HepG2 (cell line): ENCODE measurements around the gene TCAP. TPM values are rescaled to one million over a fixed set of nuclear protein-coding genes. Genes with fewer than 3 reads are reported as not detected.
A peak's percentile ranks its signal among the peaks of the same experiment; 100 is the strongest.

Experiments used
- FLYWCH1 ChIP-seq: sonication (generic); formaldehyde crosslinking; IDR thresholded peaks from 2 replicates; pipeline ENCODE4 v1.8.1; 2023; ENCODE audit warnings: mild to moderate bottlenecking, missing genetic modification reagents
- KDM6A ChIP-seq: IDR thresholded peaks from 2 replicates; pipeline ENCODE4 v1.6.1; 2016; ENCODE audit warnings: low read depth
- KMT2A ChIP-seq: sonication (generic); formaldehyde crosslinking; IDR thresholded peaks from 2 replicates; pipeline ENCODE4 v1.4.0; 2020; ENCODE audit warnings: missing genetic modification reagents
- SPEN ChIP-seq: sonication (generic); formaldehyde crosslinking; IDR thresholded peaks from 2 replicates; pipeline ENCODE4 v1.5.1; 2020; ENCODE audit warnings: low read depth, mild to moderate bottlenecking, missing genetic modification reagents
- SRSF9 ChIP-seq: fragments of 200-400 bp; formaldehyde crosslinking; IDR thresholded peaks from 2 replicates; pipeline ENCODE4 v1.6.1; 2018; ENCODE audit warnings: borderline replicate concordance, mild to moderate bottlenecking, low read depth, low read length; ENCODE audit not compliant: insufficient read depth, poor library complexity, severe bottlenecking
- TOE1 ChIP-seq: sonication (generic); formaldehyde crosslinking; IDR thresholded peaks from 2 replicates; pipeline ENCODE4 v1.4.0; 2020; ENCODE audit warnings: mild to moderate bottlenecking, missing genetic modification reagents
- ZC3H4 ChIP-seq: sonication (generic); formaldehyde crosslinking; IDR thresholded peaks from 2 replicates; pipeline ENCODE4 v1.4.0; 2020; ENCODE audit warnings: missing genetic modification reagents, borderline replicate concordance
- ZNF17 ChIP-seq: sonication (generic); formaldehyde crosslinking; IDR thresholded peaks from 2 replicates; pipeline ENCODE4 v1.5.0; 2020; ENCODE audit warnings: mild to moderate bottlenecking, missing genetic modification reagents
- ZNF207 ChIP-seq: fragments of 450-650 bp; IDR thresholded peaks from 2 replicates; pipeline ENCODE4 v1.6.1; 2016; ENCODE audit warnings: antibody characterized with exemption, borderline replicate concordance
- polyA plus RNA-seq, 8 experiments: library from polyadenylated mRNA; depleted of rRNA in 3 of 8; stranded (reverse) in 7 of 8; unstranded in 1 of 8; fragments of >200 nt; fragmentation: Illumina TruSeq in 4 of 8; extraction: Trizol in 4 of 8; gene quantifications; 2 replicates each; pipeline versions ENCODE4 v1.2.1 to v1.2.3, GENCODE V29; 2011 to 2016; ENCODE audit warnings: low read depth in 4 of 8, missing spikeins in 1 of 8, mixed read lengths in 1 of 8; ENCODE audit not compliant: insufficient read depth in 1 of 8
- total RNA-seq, 5 experiments: library from RNA; depleted of rRNA; stranded (reverse); fragments of >200 nt; fragmentation: Illumina TruSeq; extraction: Trizol; gene quantifications; 2 replicates each; pipeline ENCODE4 v1.2.3, GENCODE V29; 2016; ENCODE audit warnings: low read depth in 1 of 5
- TF ChIP-seq, protein P1 (sequence below): sonication (generic); formaldehyde crosslinking; IDR thresholded peaks from 2 replicates; pipeline ENCODE4 v1.4.0; 2020; ENCODE audit warnings: mild to moderate bottlenecking, missing genetic modification reagents
- TF ChIP-seq, protein P2 (sequence below): sonication (generic); formaldehyde crosslinking; IDR thresholded peaks from 2 replicates; pipeline ENCODE4; 2020; ENCODE audit warnings: missing genetic modification reagents, mild to moderate bottlenecking, borderline replicate concordance
- TF ChIP-seq, protein P3 (sequence below): sonication (generic); formaldehyde crosslinking; IDR thresholded peaks from one replicate; pipeline ENCODE4 v1.5.1; 2020; ENCODE audit warnings: mild to moderate bottlenecking, missing genetic modification reagents; ENCODE audit errors: not compliant biosample characterization
- TF ChIP-seq, protein P4 (sequence below): sonication (generic); formaldehyde crosslinking; IDR thresholded peaks from 2 replicates; pipeline ENCODE4 v1.4.0; 2020; ENCODE audit warnings: low read depth, mild to moderate bottlenecking, missing genetic modification reagents

TCAP gene
- total and polyA plus RNA-seq, 2 of the 13 experiments (the other 11 are each of a cell fraction or from before 2014, with no cell fraction given): 0.24 to 0.65 TPM

DNA sequence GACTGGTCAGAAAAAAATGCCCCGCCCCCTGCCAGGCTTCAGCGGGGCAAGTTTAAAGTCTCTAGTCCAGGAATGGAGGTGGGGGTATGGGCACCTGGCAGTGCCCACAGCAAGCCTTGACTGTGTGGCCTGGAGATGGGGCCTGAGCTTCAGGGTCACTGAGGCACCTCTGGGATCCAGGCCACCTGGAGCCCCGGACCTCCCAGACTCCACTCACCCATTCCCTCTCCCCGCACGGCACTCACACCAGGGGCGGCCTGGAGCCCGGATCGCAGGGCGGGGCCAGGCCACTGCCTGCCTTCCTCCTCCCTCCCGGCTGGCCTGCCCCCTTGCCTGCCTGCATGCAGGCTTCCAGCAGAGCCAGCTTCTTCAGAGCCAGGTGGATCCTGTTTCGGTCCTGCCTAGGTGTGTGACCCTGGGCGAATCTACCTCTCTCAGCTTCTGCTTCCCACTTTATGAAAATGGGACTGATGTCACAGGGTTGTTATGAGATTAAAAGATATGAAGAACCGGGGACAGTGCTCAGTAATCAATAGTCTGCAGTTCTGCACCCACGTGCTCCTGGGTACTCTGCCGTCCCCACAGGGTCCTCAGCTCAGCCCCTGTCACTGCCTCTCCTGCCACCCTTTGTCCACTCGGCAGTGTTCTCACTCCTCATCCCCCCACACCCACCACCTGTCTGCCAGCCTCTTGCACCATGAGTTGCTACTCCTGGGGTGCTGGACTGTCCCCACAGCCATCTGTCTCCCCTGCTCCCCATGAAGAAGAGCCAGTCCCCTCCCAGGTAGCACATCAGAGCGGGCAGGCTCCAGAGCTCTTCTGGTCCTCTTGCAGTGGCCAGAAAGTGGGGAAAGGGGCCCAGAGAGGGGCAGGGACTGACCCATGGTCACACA lies 1.2 kb upstream of the TCAP start (continued):
- TF ChIP-seq, protein P1, sequence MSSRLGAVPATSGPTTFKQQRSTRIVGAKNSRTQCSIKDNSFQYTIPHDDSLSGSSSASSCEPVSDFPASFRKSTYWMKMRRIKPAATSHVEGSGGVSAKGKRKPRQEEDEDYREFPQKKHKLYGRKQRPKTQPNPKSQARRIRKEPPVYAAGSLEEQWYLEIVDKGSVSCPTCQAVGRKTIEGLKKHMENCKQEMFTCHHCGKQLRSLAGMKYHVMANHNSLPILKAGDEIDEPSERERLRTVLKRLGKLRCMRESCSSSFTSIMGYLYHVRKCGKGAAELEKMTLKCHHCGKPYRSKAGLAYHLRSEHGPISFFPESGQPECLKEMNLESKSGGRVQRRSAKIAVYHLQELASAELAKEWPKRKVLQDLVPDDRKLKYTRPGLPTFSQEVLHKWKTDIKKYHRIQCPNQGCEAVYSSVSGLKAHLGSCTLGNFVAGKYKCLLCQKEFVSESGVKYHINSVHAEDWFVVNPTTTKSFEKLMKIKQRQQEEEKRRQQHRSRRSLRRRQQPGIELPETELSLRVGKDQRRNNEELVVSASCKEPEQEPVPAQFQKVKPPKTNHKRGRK: no peak
- TF ChIP-seq FLYWCH1: no peak
- no peak for TF ChIP-seq ZC3H4 (CRISPR knock-in tag)
- TF ChIP-seq TOE1 (CRISPR knock-in tag): no peak
- no peak for TF ChIP-seq ZNF207
- TF ChIP-seq, protein P2, sequence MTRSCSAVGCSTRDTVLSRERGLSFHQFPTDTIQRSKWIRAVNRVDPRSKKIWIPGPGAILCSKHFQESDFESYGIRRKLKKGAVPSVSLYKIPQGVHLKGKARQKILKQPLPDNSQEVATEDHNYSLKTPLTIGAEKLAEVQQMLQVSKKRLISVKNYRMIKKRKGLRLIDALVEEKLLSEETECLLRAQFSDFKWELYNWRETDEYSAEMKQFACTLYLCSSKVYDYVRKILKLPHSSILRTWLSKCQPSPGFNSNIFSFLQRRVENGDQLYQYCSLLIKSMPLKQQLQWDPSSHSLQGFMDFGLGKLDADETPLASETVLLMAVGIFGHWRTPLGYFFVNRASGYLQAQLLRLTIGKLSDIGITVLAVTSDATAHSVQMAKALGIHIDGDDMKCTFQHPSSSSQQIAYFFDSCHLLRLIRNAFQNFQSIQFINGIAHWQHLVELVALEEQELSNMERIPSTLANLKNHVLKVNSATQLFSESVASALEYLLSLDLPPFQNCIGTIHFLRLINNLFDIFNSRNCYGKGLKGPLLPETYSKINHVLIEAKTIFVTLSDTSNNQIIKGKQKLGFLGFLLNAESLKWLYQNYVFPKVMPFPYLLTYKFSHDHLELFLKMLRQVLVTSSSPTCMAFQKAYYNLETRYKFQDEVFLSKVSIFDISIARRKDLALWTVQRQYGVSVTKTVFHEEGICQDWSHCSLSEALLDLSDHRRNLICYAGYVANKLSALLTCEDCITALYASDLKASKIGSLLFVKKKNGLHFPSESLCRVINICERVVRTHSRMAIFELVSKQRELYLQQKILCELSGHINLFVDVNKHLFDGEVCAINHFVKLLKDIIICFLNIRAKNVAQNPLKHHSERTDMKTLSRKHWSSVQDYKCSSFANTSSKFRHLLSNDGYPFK (CRISPR knock-in tag): peak; percentile 52; the same call in 1 of the 2 replicates
- no peak for TF ChIP-seq KDM6A (CRISPR knock-in tag)
- no peak for TF ChIP-seq ZNF17 (CRISPR knock-in tag)
- TF ChIP-seq, protein P3, sequence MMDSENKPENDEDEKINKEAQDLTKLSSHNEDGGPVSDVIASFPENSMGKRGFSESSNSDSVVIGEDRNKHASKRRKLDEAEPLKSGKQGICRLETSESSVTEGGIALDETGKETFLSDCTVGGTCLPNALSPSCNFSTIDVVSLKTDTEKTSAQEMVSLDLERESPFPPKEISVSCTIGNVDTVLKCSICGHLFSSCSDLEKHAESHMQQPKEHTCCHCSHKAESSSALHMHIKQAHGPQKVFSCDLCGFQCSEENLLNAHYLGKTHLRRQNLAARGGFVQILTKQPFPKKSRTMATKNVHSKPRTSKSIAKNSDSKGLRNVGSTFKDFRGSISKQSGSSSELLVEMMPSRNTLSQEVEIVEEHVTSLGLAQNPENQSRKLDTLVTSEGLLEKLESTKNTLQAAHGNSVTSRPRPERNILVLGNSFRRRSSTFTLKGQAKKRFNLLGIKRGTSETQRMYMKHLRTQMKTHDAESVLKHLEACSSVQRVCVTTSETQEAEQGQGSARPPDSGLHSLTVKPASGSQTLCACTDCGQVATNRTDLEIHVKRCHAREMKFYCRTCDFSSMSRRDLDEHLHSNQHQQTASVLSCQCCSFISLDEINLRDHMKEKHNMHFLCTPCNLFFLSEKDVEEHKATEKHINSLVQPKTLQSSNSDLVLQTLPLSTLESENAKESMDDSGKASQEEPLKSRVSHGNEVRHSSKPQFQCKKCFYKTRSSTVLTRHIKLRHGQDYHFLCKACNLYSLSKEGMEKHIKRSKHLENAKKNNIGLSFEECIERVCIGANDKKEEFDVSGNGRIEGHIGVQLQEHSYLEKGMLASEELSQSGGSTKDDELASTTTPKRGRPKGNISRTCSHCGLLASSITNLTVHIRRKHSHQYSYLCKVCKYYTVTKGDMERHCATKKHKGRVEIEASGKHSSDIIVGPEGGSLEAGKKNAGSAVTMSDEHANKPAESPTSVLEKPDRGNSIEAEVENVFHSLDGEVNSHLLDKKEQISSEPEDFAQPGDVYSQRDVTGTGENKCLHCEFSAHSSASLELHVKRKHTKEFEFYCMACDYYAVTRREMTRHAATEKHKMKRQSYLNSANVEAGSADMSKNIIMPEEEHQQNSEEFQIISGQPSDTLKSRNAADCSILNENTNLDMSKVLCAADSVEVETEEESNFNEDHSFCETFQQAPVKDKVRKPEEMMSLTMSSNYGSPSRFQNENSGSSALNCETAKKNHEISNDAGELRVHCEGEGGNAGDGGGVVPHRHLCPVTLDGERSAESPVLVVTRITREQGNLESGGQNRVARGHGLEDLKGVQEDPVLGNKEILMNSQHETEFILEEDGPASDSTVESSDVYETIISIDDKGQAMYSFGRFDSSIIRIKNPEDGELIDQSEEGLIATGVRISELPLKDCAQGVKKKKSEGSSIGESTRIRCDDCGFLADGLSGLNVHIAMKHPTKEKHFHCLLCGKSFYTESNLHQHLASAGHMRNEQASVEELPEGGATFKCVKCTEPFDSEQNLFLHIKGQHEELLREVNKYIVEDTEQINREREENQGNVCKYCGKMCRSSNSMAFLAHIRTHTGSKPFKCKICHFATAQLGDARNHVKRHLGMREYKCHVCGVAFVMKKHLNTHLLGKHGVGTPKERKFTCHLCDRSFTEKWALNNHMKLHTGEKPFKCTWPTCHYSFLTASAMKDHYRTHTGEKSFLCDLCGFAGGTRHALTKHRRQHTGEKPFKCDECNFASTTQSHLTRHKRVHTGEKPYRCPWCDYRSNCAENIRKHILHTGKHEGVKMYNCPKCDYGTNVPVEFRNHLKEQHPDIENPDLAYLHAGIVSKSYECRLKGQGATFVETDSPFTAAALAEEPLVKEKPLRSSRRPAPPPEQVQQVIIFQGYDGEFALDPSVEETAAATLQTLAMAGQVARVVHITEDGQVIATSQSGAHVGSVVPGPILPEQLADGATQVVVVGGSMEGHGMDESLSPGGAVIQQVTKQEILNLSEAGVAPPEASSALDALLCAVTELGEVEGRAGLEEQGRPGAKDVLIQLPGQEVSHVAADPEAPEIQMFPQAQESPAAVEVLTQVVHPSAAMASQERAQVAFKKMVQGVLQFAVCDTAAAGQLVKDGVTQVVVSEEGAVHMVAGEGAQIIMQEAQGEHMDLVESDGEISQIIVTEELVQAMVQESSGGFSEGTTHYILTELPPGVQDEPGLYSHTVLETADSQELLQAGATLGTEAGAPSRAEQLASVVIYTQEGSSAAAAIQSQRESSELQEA: no peak
- no peak for TF ChIP-seq KMT2A (CRISPR knock-in tag)
- 0 out of 2 replicates have a peak, but pooled peaks have one; percentile 12 for TF ChIP-seq SPEN (CRISPR knock-in tag)
- TF ChIP-seq, protein P4, sequence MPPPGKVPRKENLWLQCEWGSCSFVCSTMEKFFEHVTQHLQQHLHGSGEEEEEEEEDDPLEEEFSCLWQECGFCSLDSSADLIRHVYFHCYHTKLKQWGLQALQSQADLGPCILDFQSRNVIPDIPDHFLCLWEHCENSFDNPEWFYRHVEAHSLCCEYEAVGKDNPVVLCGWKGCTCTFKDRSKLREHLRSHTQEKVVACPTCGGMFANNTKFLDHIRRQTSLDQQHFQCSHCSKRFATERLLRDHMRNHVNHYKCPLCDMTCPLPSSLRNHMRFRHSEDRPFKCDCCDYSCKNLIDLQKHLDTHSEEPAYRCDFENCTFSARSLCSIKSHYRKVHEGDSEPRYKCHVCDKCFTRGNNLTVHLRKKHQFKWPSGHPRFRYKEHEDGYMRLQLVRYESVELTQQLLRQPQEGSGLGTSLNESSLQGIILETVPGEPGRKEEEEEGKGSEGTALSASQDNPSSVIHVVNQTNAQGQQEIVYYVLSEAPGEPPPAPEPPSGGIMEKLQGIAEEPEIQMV (CRISPR knock-in tag): no peak
- TF ChIP-seq SRSF9: no peak
